HG03432 (cell line): ENCODE data around the gene PDE1A.

ENCODE experiments used
- ATAC-seq: cut with Tn5 transposase; IDR thresholded peaks from one replicate; pipeline ENCODE4 v1.9.1; 2021; ENCODE audit warnings: mild to moderate bottlenecking, moderate library complexity; ENCODE audit not compliant: unreplicated experiment

The PDE1A gene

GRCh38 chr2:182220335-182220734 lies 206.5 kb downstream of the PDE1A start:
- no peak for ATAC-seq

- ATAC-seq = no peak
Measured at GRCh38 chr2:182210669-182211068, 216.2 kb downstream of the PDE1A start.

- ATAC-seq = no peak
Measured at GRCh38 chr2:182208421-182208820, 218.4 kb downstream of the PDE1A start.

- ATAC-seq = peak; percentile 92
Measured at GRCh38 chr2:182207049-182207746, 219.6 kb downstream of the PDE1A start.

GRCh38 chr2:182197529-182197928 lies 229.3 kb downstream of the PDE1A start:
- no peak for ATAC-seq

- ATAC-seq = no peak
Measured at GRCh38 chr2:182193291-182193690, 233.5 kb downstream of the PDE1A start.

GRCh38 chr2:182191061-182191460 lies 235.8 kb downstream of the PDE1A start:
- ATAC-seq = no peak

- ATAC-seq = no peak
Measured at GRCh38 chr2:182187130-182187529, 239.7 kb downstream of the PDE1A start.

- peak; percentile 78 for ATAC-seq
Measured at GRCh38 chr2:182186132-182186735, 240.6 kb downstream of the PDE1A start.

GRCh38 chr2:182182436-182182835 lies 244.4 kb downstream of the PDE1A start:
- ATAC-seq = no peak

- ATAC-seq = no peak
Measured at GRCh38 chr2:182181381-182181780, 245.5 kb downstream of the PDE1A start.

GRCh38 chr2:182179176-182179575 lies 247.7 kb downstream of the PDE1A start:
- no peak for ATAC-seq

- ATAC-seq = peak; percentile 60
Measured at GRCh38 chr2:182173944-182174622, 252.8 kb downstream of the PDE1A start.

GRCh38 chr2:182170341-182170740 lies 256.5 kb downstream of the PDE1A start:
- no peak for ATAC-seq

GRCh38 chr2:182167882-182168281 lies 259.0 kb downstream of the PDE1A start:
- no peak for ATAC-seq

GRCh38 chr2:182166841-182167240 lies 260.0 kb downstream of the PDE1A start:
- no peak for ATAC-seq

GRCh38 chr2:182166406-182166805 lies 260.4 kb downstream of the PDE1A start:
- ATAC-seq = no peak

- no peak for ATAC-seq
Measured at GRCh38 chr2:182165202-182165601, 261.6 kb downstream of the PDE1A start.

- no peak for ATAC-seq
Measured at GRCh38 chr2:182164686-182165085, 262.1 kb downstream of the PDE1A start.

- ATAC-seq = no peak
Measured at GRCh38 chr2:182163878-182164277, 263.0 kb downstream of the PDE1A start.

GRCh38 chr2:182148344-182148743 lies 278.5 kb downstream of the PDE1A start:
- no peak for ATAC-seq

- ATAC-seq = no peak
Measured at GRCh38 chr2:182144776-182145165, 282.1 kb downstream of the PDE1A start.
